GM18520 (cell line): Measurements from ENCODE around the gene TTLL5.
"Not testable (repeated sequence)": the region's sequence is repeated elsewhere in the genome, so short reads cannot be mapped to it uniquely, and the experiment has no call there.

ENCODE experiments used
- ATAC-seq: cut with Tn5 transposase; IDR thresholded peaks from one replicate; pipeline ENCODE4 v1.9.1; 2021; ENCODE audit not compliant: unreplicated experiment

TTLL5 gene

GRCh38 chr14:75831455-75831854 is 170.4 kb downstream of the TTLL5 start:
- ATAC-seq = no peak

GRCh38 chr14:75831952-75832351 is 170.9 kb downstream of the TTLL5 start:
- no peak for ATAC-seq

GRCh38 chr14:75832621-75833297 is 171.7 kb downstream of the TTLL5 start:
- no peak for ATAC-seq

GRCh38 chr14:75833326-75834020 is 172.4 kb downstream of the TTLL5 start:
- no peak for ATAC-seq

GRCh38 chr14:75835156-75835725 is 174.2 kb downstream of the TTLL5 start:
- no peak for ATAC-seq

- no peak for ATAC-seq
Observed at GRCh38 chr14:75835737-75836136, 174.7 kb downstream of the TTLL5 start.

- ATAC-seq = no peak
Observed at GRCh38 chr14:75837151-75837787, 176.2 kb downstream of the TTLL5 start.

GRCh38 chr14:75840911-75841310 is 179.9 kb downstream of the TTLL5 start:
- ATAC-seq = no peak

GRCh38 chr14:75842551-75842950 is 181.5 kb downstream of the TTLL5 start:
- ATAC-seq = no peak

- ATAC-seq = no peak
Observed at GRCh38 chr14:75844486-75844885, 183.4 kb downstream of the TTLL5 start.

GRCh38 chr14:75845136-75845804 is 184.2 kb downstream of the TTLL5 start:
- ATAC-seq = no peak

GRCh38 chr14:75846694-75847093 is 185.6 kb downstream of the TTLL5 start:
- not testable (repeated sequence) for ATAC-seq

- ATAC-seq = no peak
Observed at GRCh38 chr14:75847584-75847983, 186.5 kb downstream of the TTLL5 start.

- ATAC-seq = no peak
Observed at GRCh38 chr14:75848167-75848913, 187.3 kb downstream of the TTLL5 start.

- no peak for ATAC-seq
Observed at GRCh38 chr14:75849300-75849895, 188.4 kb downstream of the TTLL5 start.

- no peak for ATAC-seq
Observed at GRCh38 chr14:75851574-75851866, 190.5 kb downstream of the TTLL5 start.

- ATAC-seq = no peak
Observed at GRCh38 chr14:75854111-75854799, 193.2 kb downstream of the TTLL5 start.

GRCh38 chr14:75857199-75857598 is 196.2 kb downstream of the TTLL5 start:
- no peak for ATAC-seq

- ATAC-seq = no peak
Observed at GRCh38 chr14:75858362-75858761, 197.3 kb downstream of the TTLL5 start.

GRCh38 chr14:75859746-75860145 is 198.7 kb downstream of the TTLL5 start:
- ATAC-seq = no peak
